HG02970 (cell line): ENCODE results near the gene ACOX1.

ENCODE experiments used
- ATAC-seq: cut with Tn5 transposase; IDR thresholded peaks from one replicate; pipeline ENCODE4 v1.9.1; 2021; ENCODE audit warnings: mild to moderate bottlenecking, moderate library complexity, moderate number of reproducible peaks; ENCODE audit not compliant: unreplicated experiment, low FRiP score

The ACOX1 gene

DNA sequence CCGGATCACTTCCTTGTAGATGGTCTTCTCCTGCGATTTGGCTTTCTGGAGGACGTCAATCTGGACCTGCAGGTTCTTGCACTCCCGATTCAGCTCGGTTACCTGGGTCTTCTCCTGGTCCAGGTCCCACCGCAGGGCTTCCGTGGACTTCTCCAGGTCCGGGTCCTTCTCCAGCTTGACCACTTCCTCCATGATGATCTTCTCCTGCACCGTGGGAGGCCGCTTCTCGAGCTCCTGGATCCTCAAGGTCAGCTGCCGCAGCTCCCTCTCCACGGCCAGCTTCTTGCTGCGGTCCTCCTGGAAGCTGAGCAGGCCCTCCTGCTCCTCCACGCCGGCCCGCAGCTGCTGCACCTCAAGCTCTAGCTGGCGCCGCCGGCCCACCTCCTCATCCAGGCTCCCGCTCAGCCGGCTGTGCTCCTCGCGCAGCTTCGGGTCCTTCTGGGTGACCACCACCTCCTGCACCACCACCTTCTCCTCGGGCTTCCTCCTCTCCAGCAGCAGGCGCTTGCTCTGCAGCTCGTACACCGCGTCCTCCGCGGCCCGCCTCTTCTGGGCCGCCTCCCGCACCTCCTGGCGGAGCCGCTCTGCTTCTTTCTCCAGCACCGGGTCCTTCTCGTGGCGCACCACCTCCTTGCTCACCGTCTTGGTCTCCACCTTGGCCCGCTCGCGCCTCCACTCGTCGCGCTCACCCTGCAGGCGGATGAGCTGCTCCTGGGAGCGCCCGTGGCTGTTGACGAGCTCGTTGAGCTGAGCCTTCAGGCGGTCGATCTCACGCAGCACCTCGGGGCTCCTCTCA, 29.9 kb upstream of the ACOX1 start:
- no peak for ATAC-seq

DNA sequence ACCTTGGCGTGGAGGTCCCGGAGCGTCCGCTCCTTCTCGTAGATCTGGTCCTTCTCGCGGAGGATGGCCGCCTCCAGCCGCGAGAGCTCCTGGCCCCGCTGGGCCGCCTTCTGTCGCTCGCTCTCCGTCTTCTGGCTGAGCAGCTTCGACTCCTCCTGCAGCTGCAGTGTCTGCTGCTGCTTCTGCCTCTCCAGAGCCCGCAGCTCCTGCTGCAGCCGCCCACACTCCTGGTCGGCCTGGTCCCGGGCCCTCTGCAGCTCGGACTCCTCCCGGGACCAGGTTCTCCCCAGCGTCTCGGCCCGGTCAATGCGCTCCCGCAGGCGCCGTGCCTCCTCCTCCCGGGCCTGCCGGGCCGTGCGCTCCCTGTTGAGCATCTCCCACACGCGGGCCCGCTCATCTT, 29.2 kb upstream of the ACOX1 start:
- ATAC-seq = no peak

DNA sequence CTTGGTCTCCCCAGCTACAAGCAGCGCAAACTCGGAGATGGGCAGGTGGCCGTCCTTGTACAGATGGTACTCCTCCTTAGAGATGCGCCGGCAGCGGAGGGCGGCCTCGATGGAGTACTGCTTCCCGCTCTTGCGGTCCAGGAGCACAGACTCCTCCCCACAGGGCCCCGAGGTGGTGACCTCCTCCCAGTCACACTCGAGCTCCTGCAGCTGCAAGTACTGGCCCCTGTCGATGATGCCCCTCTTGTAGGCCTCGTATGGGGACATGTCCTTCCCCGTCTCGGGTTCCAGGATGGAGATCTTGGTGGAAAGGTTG, 28.8 kb upstream of the ACOX1 start:
- no peak for ATAC-seq

DNA sequence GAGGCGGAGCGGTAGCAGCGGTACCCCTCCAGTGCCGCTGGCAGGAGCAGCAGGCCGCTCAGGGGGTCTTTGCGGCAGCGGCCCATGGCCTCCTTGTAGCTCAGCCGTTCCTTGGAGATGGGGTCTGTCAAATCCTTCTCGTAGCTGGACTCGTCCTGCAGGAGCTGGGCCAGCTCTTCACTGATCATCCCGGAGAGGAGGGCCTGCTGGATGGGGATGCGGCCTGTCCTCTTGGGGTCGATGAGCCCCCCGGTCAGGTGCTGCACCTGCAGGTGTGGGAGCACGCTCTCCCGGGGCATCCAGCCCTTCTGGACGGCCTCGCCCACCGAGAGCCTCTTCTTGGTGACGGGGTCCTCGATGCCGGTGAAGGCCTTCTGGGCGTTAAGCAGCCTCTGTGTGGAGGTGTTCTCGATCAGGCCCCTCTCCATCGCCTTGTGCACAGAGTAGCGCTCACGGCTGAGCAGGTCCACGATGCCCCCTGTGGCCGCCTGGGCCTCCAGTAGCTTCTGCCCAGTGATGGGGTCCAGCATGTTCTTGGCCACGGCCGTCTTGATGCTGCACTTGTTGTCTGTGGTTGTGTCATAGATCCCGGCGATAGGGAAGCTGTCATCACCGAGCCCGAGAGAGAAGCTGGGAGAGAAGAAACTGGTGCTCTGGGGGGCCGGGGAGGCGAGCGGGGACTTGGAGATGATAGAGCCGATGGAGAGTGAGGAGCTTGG, 28.3 kb upstream of the ACOX1 start:
- ATAC-seq = no peak

DNA sequence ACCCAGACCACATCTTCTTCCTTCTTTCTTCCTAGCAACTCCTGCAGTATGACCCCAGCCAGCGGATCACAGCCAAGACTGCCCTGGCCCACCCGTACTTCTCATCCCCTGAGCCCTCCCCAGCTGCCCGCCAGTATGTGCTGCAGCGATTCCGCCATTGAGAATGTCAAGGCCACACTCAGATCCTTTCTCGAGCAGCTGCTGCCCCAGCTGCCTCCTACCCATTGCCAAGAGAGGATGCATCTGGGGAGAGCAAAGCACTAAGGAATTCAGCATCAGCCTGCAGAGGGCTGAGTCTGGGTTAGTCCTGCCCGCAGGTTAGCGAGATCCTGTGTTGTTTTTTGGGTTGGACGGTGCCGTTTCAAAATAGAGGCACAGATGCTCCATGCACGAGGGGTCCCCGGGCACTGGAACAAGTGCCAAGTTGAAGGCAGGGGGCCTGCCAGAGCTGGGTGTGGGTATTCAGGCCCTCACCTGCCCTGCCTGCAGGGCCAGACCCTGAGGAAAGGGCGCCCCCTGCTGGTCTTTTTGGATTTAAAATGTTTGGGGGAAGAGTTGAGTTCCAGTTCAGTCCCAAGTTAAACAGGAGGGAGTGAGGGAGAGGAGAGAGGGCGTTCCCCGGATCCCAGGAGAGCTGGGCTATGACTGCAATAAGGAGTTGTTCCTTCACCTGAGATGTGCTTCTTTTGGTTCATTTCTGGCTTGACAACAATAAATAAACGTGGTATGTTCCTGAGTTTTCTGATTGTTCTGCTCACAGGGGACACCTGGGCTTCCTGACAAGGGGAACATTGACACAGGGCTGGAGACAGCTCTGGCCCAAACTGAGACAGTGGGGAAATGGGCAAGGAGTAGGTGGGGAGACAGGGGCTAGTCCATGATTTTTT, 26.5 kb upstream of the ACOX1 start:
- ATAC-seq = no peak

DNA sequence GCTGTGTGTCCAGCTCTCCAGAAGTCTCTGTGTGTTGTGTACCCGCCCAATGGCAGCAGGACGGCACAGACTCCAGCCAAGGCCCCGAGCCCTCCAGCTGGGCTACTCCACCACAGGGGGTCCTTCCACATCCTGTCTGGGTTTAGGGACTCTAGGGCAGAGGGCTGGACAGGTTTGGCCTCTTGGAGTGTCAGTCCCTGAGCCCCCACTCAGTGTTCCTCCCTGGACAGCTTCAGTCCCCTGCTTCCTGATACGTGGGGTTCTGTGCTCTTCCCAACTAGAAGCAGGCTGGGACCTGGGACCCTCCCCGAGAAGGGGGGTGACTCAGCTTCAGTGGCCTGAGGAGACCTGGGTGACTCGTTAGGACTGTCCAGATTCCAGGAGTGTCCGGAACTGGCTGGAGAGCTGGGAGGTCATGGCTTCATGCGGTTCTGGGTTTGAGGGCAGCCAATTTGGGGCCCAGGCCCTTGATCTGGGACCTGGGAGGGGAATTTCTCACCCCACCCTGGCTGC, 25.8 kb upstream of the ACOX1 start:
- ATAC-seq = no peak

DNA sequence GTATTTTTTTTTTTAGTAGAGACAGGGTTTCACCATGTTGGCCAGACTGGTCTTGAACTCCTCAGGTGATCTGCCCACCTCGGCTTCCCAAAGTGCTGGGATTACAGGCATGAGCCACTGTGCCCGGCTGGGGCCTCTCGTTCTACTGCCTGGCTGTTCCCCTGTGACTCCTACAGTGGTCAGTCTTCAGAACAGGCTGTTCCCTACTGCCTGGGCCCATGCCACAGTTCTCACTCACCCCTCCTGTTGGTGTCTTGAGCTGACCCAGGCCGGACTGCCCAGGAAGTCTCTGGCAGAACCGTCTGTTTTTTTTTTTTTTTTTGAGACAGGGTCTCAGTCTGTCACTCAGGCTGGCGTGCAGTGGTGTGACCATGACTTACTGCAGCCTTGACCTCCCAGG, 24.9 kb upstream of the ACOX1 start:
- ATAC-seq = no peak

DNA sequence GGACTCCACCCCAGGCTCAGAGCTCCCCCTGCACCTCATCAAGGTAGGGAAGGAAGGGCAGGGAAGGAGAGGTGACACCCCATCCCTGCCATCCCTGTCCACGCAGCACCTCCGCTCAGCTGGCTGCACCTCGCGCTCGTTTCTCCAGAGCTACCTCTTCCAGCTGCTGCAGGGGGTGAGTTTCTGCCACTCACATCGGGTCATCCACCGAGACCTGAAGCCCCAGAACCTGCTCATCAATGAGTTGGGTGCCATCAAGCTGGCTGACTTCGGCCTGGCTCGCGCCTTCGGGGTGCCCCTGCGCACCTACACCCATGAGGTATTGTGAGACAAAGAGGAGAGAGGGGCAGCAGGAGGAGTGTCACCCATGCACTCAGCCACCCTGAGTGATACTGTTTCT, 23.1 kb upstream of the ACOX1 start:
- ATAC-seq = no peak

DNA sequence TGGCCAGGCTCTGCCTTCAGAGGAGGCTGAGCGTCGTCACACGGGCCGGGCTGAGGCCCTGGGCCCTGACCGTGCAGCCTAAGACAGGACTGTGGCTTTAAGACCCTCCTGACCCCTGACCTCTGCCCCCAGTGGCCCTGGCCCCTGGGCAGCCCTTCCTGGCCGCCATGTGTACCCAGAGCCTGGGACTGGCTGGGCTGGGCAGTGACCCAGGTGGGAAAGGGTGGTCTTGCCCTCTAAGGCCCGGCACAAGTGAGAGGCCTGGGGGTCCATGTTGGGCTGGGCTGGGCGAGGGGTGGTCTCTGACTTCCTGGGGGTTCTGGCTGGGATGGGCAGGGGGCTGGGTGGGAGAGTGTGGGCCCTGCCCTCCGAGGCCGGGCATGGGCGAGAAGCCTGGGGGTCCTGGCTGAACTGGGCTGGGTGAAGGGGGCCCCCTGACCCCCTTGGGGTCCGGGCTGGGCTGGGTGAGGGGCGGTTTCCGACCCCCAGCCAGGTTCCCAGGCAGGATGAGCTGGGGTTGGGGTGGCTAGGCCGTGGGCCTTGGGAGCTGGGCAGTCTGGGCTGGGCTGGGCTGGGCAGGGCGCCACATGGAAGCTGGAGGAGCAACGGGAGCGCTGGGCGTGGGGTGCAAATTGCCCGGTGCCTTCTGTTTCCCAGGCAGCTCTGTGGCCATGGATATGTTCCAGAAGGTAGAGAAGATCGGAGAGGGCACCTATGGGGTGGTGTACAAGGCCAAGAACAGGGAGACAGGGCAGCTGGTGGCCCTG, 22.0 kb upstream of the ACOX1 start, which contains the start of gene CDK3:
CDK3 (plus strand) TSS at position 101 of the 767 bp plus-strand sequence; CDS start at position 672, 571 bp downstream.
- no peak for ATAC-seq

DNA sequence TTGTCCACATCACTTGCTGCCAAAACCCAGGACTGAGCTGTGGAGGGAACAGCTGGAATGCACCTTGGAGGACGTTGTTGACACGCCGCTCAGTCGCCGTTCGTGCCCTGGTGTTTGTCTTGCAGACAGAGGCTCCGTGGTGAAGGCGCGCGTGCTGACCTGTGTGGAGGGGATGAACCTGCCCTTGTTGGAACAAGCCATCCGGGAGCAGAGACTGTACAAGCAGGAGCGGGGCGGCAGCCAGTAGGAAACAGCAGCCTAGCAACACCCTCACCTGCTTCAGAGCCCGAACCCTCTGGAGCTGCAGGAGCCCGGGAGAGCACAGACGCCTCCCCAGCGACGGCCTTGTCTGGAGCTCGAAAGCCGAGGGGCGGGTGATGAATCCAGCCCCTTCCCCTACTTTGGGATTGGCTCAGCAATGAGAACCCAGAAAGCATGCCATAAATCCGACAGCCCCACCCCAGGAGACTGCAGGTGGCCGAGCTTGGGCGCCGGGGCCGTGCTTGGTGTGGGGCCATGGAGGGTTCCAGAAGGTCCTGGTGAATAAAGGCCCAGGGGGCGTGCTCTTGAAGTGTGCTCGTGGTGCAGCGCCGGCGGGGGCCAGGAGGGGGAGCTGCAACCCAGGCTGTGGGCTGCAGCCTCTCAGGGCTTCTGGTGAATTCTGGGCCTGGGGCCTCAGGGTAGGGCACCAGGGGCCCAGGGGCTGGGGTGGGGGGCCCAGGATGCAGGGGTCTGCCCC, 21.2 kb upstream of the ACOX1 start:
- no peak for ATAC-seq

DNA sequence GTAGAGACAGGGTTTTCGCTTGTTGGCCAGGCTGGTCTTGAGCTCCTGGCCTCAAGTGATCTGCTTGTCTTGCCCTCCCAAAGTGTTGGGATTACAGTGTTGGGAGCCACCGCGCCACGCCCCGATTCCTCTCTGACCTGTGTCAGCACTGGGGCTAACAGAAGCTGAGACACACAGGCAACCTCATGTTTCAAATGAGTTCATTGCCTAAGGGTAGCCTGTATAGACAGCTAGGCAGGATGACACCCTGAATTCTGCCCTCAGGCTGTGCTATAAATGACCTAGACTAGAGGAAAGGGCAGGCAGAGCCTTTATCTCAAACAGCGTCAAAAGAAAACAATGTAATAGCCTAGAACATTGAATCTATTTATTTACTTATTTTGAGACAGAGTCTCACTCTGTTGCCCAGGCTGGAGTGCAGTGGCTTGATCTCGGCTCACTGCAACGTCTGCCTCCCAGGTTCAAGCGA, 19.4 kb upstream of the ACOX1 start:
- no peak for ATAC-seq

DNA sequence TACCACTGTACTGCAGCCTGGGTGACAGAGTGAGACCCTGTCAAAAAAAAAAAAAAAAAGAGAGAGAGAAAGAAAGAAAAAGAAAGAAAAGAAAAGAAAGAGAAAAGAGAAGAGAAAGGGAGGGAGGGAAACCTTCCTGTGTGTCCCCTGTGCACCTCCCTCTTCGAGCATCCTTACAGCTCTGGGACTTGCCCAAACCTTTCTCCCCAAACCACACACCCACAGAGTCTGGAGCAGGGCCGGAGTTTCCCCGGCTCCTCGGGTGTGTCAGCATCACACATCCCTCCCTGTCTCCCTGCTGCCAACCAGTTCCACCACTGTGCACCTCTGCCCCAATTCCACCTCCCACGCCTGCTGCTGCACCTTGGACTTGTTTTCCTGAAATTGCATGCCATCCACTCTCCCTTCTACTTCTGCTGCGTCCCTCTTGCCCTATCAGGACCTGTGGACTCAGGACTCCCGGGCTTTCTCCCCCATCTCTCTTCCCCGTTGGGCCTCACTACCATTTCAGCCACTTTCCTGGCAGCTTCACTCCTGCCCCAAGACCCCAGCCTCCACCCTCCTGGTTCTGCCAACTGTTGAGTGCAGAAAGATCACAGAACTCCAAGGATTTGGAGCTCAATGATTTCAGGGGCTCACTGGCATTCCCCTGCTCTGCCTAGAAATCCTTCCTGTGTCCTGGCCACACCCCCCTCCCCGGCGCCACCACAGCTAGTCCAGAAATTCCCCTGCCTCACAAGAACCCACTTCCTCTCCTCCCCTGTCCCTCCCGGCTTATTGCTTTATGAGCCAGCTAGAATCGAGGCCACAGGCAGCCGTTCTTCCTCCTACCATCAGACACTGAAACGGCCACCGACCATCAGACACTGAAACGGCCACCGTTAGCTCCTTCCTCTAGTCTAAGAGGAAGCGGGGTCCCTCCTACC, 18.0 kb upstream of the ACOX1 start:
- ATAC-seq = no peak

DNA sequence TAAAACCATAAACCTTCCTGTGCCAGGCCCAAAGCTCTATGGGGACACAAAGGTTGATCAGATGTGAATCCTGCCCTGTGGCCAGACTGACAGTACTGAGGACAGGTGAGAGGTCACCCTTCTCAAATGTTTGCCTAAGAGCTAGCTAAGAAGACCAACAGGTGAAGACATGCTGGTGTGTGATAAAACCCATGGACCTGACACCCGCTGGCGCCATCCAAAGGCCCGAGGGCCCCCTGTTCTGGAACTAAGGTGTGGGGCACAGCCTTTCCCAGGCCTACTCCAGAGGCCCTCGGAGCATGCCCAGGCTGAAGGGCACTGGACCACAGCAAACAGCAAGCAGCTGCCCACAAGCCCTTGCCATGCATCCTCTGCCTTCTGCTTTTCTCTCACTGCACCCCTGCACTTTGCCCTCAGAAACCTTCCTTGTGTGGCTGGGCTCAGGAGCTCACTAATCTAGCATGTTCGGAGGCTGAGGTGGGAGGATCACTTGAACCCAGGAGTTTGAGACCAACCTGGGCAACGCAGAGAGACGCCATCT, 16.5 kb upstream of the ACOX1 start:
- no peak for ATAC-seq

DNA sequence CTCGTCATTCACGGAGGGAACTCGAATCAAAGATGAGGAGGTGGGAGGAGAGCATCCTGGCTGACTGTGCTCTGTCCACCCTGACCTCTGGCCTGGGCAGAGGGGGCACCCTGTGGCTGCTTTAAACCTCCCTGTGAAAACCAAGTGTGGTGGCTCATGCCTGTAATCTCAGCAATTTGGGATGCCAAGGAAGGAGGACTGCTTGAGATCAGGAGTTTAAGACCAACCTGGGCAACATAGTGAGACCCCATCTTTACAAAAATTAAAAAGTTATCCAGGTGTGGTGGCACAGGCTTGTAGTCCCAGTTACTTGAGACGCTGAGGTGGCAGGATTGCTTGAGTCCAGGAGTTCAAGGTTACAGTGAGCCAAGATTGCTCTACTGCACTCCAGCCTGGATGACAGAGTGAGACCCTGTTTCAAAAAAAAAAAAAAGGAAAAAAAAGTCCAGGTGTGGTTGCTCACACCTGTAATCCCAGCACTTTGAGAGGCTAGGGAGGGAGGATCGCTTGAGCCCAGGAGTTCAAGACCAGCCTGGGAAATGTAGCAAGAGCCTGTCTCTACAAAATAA, 15.9 kb upstream of the ACOX1 start:
- no peak for ATAC-seq

DNA sequence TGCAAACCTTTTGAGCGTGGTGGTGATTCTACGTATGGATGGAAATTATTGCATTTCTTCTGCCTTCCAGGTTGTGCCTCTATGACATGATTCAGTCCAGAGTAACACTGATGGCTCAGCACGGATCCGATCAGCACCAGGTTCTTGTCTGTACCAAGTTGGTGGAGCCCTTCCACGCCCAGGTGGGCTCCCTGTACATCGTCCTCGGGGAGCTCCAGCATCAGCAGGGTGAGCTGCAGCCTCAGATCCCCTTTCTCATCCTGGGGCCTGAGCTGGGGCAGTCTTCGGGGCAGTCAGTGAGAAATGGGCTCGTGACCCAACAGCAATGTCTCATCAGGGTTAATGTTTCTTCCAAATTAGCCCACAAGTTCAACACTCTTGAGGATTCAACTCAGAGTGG, 12.4 kb upstream of the ACOX1 start:
- no peak for ATAC-seq

DNA sequence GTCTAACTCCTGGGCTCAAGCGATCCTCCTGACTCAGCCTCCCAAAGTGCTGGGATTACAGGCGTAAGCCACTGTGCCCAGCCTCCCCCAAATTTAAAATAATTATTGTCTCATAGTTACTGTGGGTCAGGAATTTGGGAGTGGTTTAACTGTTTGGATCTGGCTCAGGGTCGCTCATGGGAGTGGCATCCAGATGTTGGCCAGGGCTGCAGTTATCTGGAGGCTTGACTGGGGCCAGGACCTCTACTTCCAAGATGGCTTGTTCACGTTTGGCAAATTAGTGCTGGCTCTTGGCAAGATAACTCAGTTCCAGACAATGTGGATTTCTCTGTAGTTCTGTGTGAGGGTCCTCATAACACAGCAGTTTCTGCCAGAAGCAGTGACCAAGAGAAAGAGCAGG, 8.1 kb upstream of the ACOX1 start:
- ATAC-seq = no peak

DNA sequence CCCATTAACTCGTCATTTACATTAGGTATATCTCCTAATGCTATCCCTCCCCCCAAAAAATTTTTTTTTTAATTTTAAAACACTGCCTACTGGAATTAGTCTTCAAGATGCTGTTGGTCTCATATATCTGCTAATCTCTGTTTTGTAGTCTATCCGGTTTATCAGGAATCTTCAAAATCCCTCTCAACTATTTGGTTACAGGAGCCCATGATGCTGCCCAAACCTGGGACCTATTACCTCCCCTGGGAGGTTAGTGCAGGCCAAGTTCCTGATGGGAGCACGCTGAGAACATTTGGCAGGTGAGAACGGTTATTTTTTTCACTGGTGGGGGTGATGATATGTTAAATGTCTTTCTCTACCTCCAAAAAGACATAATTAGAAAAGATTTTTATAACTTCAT, 7.0 kb upstream of the ACOX1 start:
- no peak for ATAC-seq
